ENCODE data around the gene ABCC9.

ABCC9 gene

DNA sequence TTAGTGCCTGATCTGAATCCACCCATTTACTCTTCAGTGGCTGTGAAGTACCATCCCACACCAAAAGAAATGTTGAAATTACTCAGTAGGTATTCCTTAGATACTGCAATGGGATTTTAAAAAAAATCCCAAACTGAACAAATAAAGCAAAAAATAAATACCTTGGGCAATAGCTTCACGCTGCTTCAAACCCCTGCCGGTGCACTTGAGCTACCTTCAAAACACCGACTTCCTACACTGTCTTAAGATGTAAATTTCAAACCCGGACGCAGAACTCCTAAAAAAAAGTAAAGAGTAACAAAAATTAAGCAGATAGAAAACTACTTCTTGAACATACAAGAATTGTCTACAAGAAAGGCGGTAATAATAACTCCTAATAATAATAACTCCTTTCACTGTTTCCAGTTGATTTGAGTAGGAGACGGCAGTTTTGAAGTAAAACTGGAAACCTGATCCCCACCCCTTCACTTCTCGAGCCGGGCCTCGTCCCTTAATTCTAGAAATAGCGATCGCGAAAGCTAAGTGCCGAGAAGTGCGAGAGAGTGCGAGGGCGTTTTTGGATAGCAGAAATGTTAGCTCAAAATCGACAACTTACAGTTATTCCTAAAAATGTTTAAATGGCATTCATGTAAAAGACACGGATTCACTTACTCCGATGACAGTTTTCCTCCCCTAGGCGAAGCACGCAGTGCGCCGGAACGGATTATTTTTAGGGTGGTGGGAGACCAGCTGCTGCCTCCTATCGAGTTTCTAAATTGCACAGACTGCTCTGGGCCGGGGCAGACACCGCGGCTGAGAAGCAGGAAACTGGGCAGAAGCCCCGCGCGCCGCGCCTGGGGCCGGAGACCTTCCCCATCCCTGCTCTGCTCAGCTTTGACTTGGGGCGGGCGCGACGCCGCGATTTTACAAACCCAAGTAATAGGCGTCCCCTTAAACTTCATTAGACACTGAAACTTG is at the start of gene ABCC9:
Gene ABCC9, minus strand, starts transcription at position 878 of the 957 bp plus-strand sequence. CDS start 4,752 bp downstream, outside the sequence.
- DNase-seq: peak; percentile 11

DNA sequence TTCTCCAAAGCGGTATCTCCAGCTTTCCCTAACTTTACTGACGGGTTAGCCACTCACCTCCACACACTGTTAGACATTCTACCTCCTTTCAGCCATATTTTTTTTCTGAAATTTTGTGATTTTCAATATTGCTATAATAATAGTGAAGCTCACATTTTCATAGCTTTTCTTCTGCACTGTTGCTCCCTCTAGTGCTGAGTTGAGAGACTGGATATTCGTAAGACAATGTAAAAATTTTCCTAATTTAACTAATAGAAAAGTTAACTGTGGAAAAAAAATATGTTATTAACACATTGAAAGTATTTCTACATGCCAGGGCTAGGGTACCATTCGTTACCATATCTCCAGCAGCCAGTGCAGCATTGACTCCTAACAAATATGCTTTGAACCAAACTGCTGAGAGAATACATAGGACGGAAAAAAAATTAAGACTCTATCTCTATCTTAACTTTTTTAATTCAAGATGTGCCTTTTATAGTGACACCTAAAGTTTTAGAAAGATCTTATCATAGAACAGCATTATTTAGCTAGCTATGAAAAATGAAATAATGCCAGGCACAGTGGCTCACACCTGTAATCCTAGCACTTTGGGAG is 48.7 kb upstream of the ABCC9 start:
- DNase-seq: no peak

DNA sequence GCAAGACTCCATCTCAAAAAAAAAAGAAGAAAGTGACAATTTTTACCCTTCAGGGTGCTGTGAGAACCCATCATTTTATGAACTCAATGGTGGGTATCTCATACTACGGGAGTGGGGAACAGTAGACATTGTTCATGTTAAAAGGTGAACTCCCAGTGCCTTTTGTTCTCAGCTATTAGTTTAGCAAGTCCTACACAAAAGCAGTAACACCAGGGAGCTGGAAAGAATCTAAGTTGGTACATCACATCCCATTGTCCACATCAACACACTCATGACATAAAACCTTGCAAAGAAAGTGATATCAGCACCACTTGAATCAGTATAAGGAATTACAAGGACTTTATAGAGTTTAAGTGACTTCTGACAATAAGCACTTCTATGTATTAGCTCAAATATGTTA is 47.4 kb upstream of the ABCC9 start:
- DNase-seq: no peak

DNA sequence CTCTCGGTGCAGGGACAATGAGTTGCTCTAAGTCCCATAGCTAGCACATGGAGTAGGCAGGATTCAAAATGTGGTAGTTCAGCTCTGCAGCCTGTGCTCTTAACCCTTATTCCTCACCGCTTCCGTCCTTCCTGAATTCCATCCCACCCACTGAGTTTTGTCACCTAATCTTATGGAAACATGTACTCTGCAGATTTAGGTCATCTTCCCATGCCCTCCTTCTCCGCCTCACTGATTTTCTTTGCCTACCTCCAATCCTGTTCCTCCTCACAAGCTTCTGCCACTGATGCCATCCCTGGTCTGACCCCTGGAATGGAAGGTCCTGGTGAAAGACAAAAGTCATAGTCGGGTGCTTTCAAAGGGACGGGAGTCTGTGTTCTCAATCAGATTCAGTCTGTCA is 46.5 kb upstream of the ABCC9 start:
- no peak for DNase-seq

DNA sequence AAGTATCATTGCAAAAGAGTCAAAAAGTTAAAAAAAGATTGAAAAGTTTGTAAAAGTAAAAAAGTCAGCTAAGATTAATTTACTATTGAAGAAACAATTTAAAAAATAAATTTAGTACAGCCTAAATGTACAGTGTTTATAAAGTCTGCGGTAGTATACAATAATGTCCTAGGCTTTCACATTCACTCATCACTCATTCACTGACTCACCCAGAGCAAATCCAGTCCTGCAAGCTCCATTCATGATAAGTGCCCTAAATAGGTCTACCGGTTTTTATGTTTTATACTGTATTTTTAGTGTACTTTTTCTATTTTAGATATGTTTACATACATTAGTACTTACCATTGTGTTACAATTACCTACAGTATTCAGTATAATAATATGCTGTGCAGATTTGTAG is 43.9 kb upstream of the ABCC9 start:
- no peak for DNase-seq

DNA sequence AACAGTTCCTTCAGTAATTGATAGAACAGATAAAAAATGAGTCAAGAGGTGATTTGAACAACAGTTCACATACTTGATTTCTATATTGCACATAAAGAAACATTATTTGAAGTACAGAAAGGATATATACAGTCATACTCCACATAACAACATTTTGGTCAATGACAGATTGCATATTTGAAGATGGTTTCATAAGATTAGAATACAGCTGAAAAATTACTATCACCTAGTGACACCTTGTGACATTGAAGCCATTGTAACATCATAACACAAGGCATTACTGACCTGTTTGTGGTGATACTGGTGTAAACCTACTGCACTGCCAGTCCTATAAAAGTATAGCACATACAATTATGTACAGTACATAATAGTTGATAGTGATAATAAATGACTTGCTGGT is 43.1 kb upstream of the ABCC9 start:
- DNase-seq: no peak

DNA sequence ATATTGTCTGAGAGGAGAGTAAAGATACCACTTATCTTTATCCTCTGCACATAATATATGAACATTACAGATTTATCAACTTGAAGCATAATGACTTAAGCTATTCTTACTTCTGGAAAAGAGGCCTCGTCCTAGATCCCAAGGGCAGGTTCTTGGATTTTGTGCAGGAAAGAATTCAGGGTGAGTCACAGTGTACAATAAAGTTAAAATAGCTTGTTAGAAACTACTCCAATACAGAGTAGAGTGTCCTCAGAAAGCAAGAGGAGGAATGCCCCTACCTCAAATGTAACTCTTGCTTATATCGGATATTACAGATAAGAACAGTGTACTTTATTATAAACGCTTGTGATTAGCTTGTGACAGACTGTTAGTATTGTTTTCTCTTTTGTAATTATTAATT is 41.9 kb upstream of the ABCC9 start:
- no peak for DNase-seq

DNA sequence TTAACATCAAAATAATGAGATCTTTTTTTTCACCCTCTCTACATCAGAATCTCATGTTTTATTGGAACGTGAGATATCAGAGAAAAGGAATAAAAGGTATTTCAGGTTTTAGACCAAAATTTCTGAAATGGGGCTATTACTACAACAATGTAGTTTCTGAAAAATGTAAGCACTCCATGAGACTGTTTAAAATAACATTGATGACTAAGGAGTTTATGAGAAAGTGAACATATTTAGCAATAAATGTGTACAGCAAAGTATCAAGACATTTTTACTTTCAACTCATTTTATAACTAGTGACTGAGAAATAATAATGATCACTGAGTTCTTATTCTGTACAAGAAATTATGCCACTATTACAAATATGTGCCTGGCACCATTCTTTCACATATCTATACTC is 39.3 kb upstream of the ABCC9 start:
- no peak for DNase-seq

DNA sequence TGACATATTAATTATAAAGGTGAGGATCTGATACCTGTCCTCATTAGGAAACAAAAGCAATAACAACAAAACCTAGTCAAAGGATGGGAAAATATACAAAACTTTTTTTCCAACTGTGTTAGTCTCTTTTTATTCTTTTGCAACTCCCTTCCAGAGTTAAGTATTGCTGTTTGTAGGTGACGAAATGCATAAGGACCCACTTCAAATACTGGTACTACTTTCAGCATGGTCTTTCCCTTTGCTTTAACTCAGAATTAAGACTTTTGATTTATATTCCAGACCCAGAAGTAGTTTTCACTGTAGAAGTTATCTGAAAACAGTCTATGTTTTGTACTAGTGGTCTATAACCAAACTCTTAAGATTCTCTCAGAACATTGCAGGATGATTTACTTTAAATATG is 34.1 kb upstream of the ABCC9 start:
- no peak for DNase-seq

DNA sequence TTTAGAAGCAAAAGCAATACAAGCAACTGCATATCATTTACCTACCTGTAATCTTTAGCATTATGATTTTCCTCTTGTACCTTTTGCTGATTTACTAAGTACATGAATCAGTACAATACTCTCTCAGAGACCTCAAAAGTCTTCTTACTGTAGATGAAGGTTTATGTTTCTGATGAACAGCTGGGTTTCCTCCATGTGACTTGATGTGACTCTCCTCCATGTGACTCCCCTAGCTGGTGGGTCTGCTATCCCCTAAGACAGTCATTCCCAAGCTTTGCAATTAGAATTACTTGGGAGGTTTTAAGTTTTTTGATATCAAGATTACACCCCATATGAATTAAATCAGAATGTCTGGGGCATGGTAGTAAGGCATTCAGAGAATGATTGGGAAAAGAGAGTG is 32.0 kb upstream of the ABCC9 start:
- no peak for DNase-seq

DNA sequence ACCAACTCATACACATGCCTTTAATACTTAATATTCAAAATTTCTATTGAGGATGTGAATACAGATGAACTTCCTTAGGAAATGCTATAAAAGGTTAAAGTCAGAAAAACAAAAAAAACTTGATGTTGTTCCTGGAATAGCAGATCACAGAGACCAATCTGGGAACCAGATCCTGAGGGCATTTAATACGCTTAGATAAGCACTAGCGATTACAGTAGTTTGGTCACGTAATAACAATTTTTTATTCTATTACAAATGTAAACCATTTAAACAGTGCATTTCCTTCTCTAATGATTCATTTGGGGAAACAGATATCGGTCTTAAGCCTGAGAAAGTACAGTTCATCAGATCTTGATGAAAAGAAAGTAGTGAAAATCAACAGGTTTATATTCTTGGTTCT is 30.8 kb upstream of the ABCC9 start:
- DNase-seq: no peak

DNA sequence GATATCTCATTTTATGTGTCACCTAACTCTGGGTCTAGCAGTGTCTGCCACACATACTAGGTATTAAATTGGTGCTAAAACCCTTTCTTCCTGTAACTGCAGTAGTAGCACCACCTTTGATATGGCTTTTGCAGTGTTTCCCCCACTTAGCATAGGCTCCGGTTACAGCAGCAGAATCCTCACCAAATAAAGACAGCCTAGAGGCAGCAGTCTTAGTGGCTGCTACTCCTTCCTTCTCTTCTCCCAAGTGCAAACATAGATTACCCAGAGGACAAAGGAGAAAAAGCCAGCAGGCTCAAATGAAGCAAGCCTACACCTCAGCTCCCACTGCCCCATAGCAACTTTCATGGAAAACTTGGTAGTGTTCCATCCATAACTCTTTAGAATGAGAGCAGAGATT is 30.1 kb upstream of the ABCC9 start:
- no peak for DNase-seq

DNA sequence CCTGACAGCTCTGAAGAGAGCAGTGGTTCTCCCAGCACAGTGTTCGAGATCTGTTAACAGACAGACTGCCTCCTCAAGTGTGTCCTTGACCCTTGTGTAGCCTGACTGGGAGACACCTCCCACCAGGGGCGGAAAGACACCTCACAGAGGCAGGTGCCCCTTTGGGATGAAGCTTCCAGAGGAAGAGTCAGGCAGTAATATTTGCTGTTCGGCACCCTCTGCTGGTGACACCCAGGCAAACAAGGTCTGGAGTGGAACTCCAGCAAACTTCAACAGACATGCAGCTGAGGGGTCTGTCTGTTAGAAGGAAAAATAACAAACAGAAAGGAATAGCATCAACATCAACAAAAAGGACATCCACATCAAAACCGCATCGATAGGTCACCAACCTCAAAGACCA is 21.6 kb upstream of the ABCC9 start:
- DNase-seq: no peak

DNA sequence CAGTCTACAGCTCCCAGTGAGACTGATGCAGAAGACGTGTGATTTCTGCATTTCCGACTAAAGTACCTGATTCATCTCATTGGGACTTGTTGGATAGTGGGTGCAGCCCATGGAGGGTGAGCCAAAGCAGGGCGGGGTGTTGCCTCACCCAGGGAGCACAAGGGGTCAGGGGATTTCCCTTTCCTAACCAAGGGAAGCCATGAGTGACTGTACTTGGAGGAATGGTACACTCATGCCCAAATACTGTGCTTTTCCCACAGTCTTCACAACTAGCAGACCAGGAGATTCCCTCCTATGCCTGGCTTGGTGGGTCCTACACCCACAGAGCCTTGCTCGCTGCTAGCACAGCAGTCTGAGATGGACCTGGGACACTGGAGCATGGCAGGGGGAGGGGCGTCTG is 21.0 kb upstream of the ABCC9 start:
- DNase-seq: no peak

DNA sequence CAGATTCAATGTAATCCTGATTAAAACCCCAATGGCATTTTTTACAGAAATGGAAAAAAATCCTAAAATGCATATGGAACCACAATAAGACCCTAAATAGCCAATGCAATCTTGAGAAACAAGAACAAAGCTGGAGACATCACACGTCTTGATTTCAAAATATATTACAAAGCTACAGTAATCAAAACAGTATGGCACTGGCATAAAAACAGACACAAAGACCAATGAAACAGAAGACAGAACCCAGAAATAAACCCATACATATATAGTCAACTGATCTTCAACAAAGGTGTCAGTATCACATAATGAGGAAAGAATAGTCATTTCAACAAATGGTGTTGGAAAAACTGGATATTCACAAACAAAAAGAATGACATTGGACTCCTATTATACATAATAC is 9.4 kb upstream of the ABCC9 start:
- DNase-seq: no peak

DNA sequence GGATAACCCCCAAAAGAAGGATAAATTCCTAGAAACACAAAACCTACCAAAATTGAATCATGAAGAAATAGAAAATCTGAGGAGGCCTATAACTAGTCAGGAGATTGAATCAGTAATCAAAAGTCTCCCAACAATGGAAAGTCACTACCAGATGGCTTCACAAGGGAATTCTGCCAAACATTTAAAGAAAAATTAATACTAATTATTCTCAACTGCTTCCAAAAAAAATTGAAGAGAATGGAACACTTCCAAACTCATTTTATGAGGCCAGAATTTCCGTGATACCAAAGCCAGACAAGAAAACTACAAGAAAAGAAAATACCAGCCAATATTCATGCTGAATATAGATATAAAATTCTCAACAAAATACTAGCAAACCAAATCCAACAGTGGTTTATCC is 7.8 kb upstream of the ABCC9 start:
- no peak for DNase-seq

DNA sequence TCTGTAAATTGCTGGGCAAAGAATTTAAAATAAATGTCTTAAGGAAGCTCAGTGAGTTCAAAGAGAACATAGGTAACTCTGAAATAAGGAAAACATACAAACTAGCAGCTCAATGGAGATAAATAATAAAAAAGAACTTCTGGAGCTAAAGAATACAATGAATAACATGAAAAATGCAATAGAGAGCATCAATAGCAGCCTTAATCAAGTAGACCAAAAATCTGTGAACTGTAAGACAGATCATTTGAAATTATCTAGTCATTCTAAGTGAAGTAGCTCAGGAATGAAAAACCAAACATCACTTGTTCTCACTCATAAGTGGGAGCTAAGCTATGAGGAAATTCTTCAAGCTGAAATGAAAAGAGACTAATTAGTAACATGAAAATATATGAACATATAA is 5.8 kb upstream of the ABCC9 start:
- no peak for DNase-seq

DNA sequence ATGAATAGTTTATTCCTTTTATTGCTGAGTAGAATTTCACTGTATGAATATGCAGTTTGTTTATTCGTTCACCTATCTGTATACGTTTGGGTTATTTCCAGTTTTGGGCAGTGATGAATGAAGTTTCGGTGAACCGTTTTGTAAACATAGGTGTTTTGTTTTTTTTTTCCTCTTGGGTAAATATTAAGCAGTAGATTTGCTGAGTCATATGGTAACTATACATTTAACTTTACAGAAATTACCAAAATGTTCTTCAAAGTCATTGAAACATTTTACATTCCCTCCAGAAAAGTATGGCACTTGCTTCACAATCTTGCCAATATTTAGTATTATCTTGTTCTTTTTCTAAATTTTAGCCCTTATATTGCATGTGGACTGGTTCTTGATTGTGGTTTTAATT is 3.8 kb upstream of the ABCC9 start:
- DNase-seq: no peak

DNA sequence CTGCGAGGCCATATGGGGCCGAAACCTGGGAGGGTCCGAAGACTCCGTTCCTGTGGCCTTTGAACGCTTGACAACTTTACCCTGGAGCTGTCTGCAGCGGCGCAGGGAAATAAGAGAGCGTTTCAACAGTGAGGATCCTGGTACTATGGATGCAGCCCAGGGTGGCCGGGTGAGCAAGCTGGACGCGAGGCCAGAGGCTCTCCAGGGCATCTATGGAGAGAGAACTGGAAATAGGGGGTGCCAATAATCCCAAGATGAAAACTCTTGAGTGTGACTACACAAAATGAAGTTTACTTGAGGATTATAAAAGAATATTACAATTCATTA is 1.1 kb upstream of the ABCC9 start:
- no peak for DNase-seq

DNA sequence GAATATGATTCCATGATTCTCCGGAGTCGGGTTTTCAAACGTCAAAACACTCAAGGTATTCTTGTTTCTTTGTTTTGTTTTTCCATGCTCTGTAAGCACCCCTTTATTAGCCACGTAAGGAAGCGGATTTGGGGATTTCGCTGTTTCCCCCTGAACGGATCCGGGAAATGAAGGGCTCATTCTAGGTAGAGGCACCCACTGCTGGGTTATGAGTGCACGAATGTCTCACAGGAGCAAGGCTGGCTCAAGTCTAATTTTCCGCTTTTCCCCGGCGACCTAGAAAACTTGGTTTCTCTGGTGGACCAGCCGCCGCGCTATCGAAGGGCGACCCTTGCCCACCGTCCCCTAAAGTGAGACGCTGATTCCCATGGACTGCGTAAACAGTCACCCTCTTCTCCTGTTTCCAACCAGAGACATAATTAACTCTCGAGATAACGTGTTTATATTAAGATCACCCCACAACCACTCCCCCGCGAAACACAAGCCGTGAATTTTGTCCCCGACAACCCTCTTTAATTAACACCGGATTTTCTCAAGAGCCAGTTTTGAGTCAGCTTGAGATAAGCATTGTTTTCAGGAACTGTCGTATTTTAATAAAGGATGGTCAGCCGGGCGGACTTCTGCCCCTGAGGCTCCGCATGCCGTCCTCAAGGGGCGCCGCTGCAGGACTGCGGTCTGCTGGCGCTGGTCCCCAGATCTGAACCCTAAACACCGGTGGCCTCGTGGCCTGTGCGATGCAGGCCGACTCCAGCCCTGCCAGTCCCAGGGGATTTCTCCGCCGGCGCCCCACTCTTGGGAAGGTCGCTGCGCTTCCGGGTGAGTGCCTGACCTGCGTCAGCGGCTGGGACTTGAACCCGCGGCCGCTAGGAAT is 515 bp upstream of the ABCC9 start:
- DNase-seq: no peak

DNA sequence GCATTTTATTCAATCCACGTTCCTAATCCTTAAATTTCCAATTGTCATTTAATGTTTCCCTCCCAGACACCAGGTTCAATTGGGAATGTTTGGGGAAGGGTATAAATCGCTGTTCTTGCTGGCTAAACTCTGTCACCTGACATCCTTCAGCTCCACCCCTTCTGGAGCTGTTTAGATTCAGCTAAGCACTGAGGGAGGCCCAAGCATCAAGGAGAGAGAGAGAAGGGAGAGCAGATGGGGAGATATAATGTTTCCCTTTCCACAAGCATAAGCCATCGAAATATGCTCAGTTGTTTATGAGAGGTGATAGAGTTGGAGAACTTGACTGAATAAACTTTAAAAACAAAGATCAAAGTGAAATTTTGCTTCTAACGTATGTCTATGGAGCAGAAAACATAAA is 1.8 kb downstream of the ABCC9 start:
- DNase-seq: no peak

DNA sequence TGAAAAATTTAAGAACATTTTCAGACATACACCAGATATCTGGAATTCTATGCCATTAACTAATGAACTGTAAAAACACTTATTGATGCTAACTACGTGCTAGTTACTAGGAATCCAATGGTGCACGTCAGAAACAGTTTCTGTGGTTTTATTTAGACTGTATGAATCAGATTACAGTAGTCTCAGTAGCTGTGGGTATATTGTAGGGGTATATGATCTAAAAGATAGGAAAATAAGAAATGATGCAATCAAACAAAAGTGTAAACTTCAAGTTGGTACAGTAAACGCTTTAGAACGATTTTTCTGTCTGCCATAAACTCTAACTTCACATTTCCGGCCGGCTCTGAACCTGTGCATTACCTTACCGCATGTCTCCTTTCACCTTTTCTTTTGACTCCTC is 2.3 kb downstream of the ABCC9 start:
- DNase-seq: no peak

DNA sequence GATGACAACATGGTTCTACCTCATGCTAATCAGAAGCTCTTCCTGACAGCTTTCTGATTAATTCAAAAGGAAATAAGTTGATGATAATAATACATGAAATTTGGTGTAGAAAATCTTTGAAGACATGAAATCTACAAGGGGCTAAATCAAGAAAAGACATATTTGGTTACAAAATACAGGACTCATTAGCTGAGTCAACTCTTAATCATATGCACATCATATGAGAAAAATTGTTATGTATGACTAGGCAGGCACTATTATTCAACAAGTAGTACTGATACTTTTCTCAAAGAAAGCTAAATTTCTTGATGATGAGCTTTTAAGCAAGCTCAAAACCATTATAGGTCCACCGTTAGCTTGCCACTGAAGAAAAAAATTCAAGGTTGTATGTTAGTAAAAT is 7.1 kb downstream of the ABCC9 start:
- DNase-seq: no peak

DNA sequence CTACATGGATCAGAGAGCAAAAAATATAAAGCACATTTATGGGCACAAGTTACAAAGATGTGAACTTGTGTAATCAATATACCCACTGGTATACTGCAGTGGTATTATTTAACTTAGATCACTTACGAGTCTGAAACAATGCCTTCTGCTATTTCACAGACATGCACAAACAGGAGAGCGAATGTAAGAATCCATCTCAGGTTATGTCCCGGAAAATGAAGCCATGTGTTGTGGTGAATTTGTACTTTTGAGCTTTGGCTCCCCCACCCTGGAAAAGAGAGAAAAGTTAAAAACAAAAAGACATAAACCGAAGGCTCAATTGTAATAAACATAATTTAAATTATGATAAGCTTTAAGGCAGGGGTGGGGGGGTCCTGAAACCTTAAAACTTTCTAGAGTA is 7.6 kb downstream of the ABCC9 start:
- no peak for DNase-seq

Data from stimulated activated CD4-positive, alpha-beta T cell treated with anti-CD3 and anti-CD28 coated beads, Interleukin-4, amount 100 ng/mL, for 1 hour (primary cell).